ENCODE measurements around the gene DOCK1. TPM values are rescaled to one million over a fixed set of nuclear protein-coding genes. Genes with fewer than 3 reads are reported as not detected.
"Not testable (repeated sequence)": the region's sequence is repeated elsewhere in the genome, so short reads cannot be mapped to it uniquely, and the experiment has no call there.

Gene DOCK1
- total RNA-seq, 1 donor from 2014 or later = 25.8 TPM

- H3K36me3 ChIP-seq = peaks cover 0 to 3% of the 10 kb centered on the region in 2 donors
- H3K27ac ChIP-seq = no peak overlapping the region
- intact Hi-C loops (cut with DNase I) = no loop called here
- no peak for TF ChIP-seq CTCF (IDR thresholded peaks at IDR 0.05)
- no peaks in the 10 kb centered on the region for H3K9me3 ChIP-seq
- H3K4me3 ChIP-seq = no peak overlapping the region
- H3K27me3 ChIP-seq = no peaks in the 10 kb centered on the region
- no peak for DNase-seq (ENCODE audit: low spot score in 2 of 2)
- no peaks in the 10 kb centered on the region for H3K4me1 ChIP-seq
Measured at GRCh38 chr10:127303105-127303504, 397.9 kb downstream of the DOCK1 start.

GRCh38 chr10:127303746-127304145 lies 398.5 kb downstream of the DOCK1 start:
- no peak for DNase-seq (ENCODE audit: low spot score in 2 of 2)
- Histone ChIP-seq H3K4me1 (no peaks in the 10 kb centered on the region), H3K27ac (no peak overlapping the region), H3K27me3 (no peaks in the 10 kb centered on the region), H3K36me3 (peaks cover 0 to 3% of the 10 kb centered on the region in 2 donors), H3K4me3 (no peak overlapping the region), H3K9me3 (no peaks in the 10 kb centered on the region)
- intact Hi-C loops (cut with DNase I) = no loop called here
- TF ChIP-seq CTCF (IDR thresholded peaks at IDR 0.05) = no peak

GRCh38 chr10:127306479-127306878 lies 401.3 kb downstream of the DOCK1 start:
- H3K4me3 ChIP-seq = no peak overlapping the region
- no peak for DNase-seq (ENCODE audit: low spot score in 2 of 2)
- intact Hi-C loops (cut with DNase I) = no loop called here
- H3K9me3 ChIP-seq = no peaks in the 10 kb centered on the region
- H3K27me3 ChIP-seq = no peaks in the 10 kb centered on the region
- H3K27ac ChIP-seq = no peak overlapping the region
- no peak for TF ChIP-seq CTCF (IDR thresholded peaks at IDR 0.05)
- no peaks in the 10 kb centered on the region for H3K4me1 ChIP-seq
- no peaks in the 10 kb centered on the region for H3K36me3 ChIP-seq

- no peak overlapping the region for H3K4me3 ChIP-seq
- intact Hi-C loops (cut with DNase I) = no loop called here
- H3K27ac ChIP-seq = no peak overlapping the region
- no peaks in the 10 kb centered on the region for H3K9me3 ChIP-seq
- no peaks in the 10 kb centered on the region for H3K36me3 ChIP-seq
- TF ChIP-seq CTCF (IDR thresholded peaks at IDR 0.05) = no peak
- DNase-seq (ENCODE audit: low spot score in 2 of 2) = no peak
- no peaks in the 10 kb centered on the region for H3K27me3 ChIP-seq
- H3K4me1 ChIP-seq = no peaks in the 10 kb centered on the region
Measured at GRCh38 chr10:127307338-127307737, 402.1 kb downstream of the DOCK1 start.

GRCh38 chr10:127308031-127308430 lies 402.8 kb downstream of the DOCK1 start:
- Histone ChIP-seq H3K4me1 (no peaks in the 10 kb centered on the region), H3K36me3 (no peaks in the 10 kb centered on the region), H3K9me3 (no peaks in the 10 kb centered on the region), H3K27ac (no peak overlapping the region), H3K27me3 (no peaks in the 10 kb centered on the region), H3K4me3 (no peak overlapping the region)
- intact Hi-C loops (cut with DNase I) = no loop called here
- TF ChIP-seq CTCF (IDR thresholded peaks at IDR 0.05) = no peak
- DNase-seq (ENCODE audit: low spot score in 2 of 2) = no peak

- H3K4me3 ChIP-seq = not testable (repeated sequence)
Measured at GRCh38 chr10:127309619-127310018, 404.4 kb downstream of the DOCK1 start.

More at GRCh38 chr10:127309619-127310018, 404.4 kb downstream of the DOCK1 start:
- H3K27me3 ChIP-seq; H3K4me1 ChIP-seq; H3K9me3 ChIP-seq; intact Hi-C loops (cut with DNase I); DNase-seq (ENCODE audit: low spot score in 2 of 2); H3K27ac ChIP-seq; H3K36me3 ChIP-seq: not testable (repeated sequence)
